ENCODE measurements around the gene TMEM9.
A peak's percentile ranks its signal among the peaks of the same experiment; 100 is the strongest.

The TMEM9 gene

DNA sequence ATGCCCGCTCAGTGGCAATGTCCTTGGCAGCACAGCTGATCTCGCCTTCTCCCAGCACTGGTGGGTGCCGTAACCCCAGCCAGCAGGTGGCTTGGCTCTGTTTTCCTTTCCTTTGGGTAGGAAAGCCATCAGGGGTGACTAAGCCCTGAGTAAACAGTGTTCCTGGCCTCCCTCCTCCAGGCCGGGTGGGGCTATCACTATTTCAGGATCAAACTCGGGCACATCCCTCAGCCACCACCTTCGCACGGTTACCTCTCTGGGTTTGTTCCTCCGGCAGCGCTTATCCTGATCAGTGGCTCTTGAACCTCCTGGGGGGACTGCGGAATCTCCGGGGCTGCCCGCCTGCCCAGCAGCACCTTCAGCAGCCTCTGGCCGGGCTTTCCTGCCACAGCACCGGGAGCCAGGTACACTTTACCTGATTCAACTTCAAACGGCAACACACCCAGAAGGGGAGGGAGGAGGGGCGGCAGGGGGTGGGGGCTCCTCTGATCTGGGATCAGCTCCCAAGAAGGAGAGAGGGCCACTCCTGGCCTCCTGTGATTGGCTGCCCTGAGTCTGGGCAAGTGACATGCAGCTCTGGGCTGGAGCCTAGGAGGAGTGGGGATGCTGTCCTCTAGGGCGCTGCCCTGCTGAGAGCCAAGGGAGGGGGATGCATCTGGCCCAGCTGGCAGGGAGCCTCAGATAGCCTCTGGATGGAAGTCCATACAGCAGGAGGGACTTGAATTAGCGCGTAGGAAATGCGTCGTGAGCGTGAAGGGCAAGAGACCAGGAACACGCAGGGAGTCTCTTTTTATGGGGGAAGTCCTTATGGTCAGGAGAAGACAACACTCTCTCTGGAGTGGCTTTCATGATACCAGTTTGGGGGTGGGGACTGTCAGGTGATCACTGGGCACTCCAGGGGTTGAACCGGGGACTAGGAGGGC, 27.2 kb downstream of the TMEM9 start, which contains the start of gene ASCL5:
TSS of gene ASCL5 (minus strand) at position 353 of the 923 bp plus-strand sequence. CDS start 11,812 bp downstream, outside the sequence.
- FAIRE-seq (no peak), DNase-seq (ENCODE audit: insufficient read length, low spot score) (no peak)
- TF ChIP-seq PAX5 (IDR thresholded peaks at IDR 0.05; ENCODE audit: insufficient read depth, low read length, severe bottlenecking) (no peak), SPI1 (IDR thresholded peaks at IDR 0.05; ENCODE audit: low read depth, low read length) (no peak), TAF1 (IDR thresholded peaks at IDR 0.05; ENCODE audit: low read depth, low read length) (no peak), POLR2AphosphoS5 (IDR thresholded peaks at IDR 0.05; ENCODE audit: low read depth, low read length) (no peak), POU2F2 (IDR thresholded peaks at IDR 0.05; ENCODE audit: low read depth, low read length) (no peak), POLR2A (IDR thresholded peaks at IDR 0.05; ENCODE audit: low read depth, low read length) (no peak)

DNA sequence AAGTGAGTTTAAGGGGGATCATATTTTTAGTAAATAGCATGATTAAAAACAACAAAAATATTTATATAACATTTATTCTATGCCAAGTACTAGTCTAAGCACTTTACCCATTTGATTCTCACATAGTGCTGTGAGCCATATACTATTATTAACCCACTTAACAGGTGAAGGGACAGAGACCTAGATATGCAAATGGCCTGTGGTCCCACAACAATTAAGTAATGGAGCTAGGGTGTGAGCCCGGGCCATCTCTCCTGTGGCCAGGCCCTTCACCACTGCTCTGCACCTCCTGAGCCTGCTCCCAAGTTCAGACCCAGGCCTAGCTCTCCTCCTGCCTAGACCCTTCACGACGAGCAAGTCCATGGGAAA, 27.8 kb downstream of the TMEM9 start:
- FAIRE-seq (no peak), DNase-seq (ENCODE audit: insufficient read length, low spot score) (no peak)
- no peak for TF ChIP-seq TAF1 (IDR thresholded peaks at IDR 0.05; ENCODE audit: low read depth, low read length)
- no peak for TF ChIP-seq POU2F2 (IDR thresholded peaks at IDR 0.05; ENCODE audit: low read depth, low read length)
- no peak for TF ChIP-seq POLR2AphosphoS5 (IDR thresholded peaks at IDR 0.05; ENCODE audit: low read depth, low read length)
- no peak for TF ChIP-seq POLR2A (IDR thresholded peaks at IDR 0.05; ENCODE audit: low read depth, low read length)
- TF ChIP-seq SPI1 (IDR thresholded peaks at IDR 0.05; ENCODE audit: low read depth, low read length) = no peak

DNA sequence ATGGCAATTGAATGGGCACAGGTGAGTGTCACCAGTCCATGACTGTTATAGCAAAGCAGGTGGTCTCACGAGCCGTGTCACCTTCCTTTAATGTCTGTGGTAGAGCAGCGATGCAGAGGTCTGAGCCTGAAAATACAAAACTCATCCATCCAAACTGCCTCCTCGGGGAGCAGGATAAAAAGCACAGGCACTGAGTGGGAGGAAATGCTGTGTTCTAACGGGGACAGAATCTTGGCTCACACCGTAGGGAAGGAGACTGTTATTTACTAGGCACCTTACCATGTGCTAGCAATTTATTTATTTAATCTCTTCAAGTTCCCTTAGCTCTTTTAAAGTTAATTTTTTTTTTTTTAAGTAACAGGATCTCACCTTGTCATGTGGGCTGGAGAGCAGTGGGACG, 28.5 kb downstream of the TMEM9 start:
- DNase-seq (ENCODE audit: insufficient read length, low spot score) (no peak), FAIRE-seq (no peak)
- TF ChIP-seq SPI1 (IDR thresholded peaks at IDR 0.05; ENCODE audit: low read depth, low read length) (no peak), POU2F2 (IDR thresholded peaks at IDR 0.05; ENCODE audit: low read depth, low read length) (no peak), POLR2AphosphoS5 (IDR thresholded peaks at IDR 0.05; ENCODE audit: low read depth, low read length) (no peak), POLR2A (IDR thresholded peaks at IDR 0.05; ENCODE audit: low read depth, low read length) (no peak), PAX5 (IDR thresholded peaks at IDR 0.05; ENCODE audit: insufficient read depth, low read length, severe bottlenecking) (no peak), TAF1 (IDR thresholded peaks at IDR 0.05; ENCODE audit: low read depth, low read length) (no peak)

DNA sequence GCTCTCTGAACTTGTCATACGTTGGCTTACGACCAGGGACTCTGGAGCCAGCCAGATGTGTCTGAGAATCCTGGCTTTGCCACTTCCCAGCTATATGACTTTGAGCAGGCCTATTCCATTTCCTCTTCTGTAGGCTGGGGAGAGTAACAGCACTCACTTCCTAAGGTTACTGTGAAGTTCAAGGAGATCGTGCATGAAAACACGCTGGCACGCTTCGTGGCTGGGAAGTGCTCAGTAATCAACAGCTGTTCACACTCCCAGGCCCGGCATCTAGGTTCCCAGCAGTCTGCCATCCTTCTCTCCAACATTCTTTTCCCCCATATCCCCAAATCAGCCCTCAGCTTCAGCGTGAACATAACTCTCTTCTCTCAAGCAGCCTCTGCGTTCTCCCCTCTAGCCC, 29.3 kb downstream of the TMEM9 start:
- FAIRE-seq = no peak
- DNase-seq (ENCODE audit: insufficient read length, low spot score) = no peak
- TF ChIP-seq POLR2AphosphoS5 (IDR thresholded peaks at IDR 0.05; ENCODE audit: low read depth, low read length) = no peak
- no peak for TF ChIP-seq PAX5 (IDR thresholded peaks at IDR 0.05; ENCODE audit: insufficient read depth, low read length, severe bottlenecking)
- no peak for TF ChIP-seq SPI1 (IDR thresholded peaks at IDR 0.05; ENCODE audit: low read depth, low read length)
- TF ChIP-seq TAF1 (IDR thresholded peaks at IDR 0.05; ENCODE audit: low read depth, low read length) = no peak
- TF ChIP-seq POU2F2 (IDR thresholded peaks at IDR 0.05; ENCODE audit: low read depth, low read length) = no peak

DNA sequence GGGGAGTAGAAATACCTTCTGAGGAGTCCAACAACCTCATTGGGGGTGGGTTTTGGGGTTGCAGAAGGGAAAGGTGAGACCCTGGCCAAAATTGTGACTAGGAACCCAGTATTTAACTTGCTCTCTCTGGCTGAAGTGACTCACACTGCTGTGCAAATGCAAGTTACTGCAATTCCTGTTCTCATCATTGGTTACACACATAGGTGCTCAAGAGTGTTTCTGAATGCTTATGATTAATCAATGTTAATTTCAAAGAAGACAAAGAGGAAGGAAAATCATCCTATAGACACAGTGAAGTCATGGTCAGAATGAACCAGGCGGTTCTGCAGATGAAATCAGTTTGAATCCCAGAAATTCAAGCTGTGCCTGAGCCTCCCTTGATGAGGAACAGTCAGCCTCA, 30.4 kb downstream of the TMEM9 start:
- FAIRE-seq = no peak
- DNase-seq (ENCODE audit: insufficient read length, low spot score) = no peak
- TF ChIP-seq POU2F2 (IDR thresholded peaks at IDR 0.05; ENCODE audit: low read depth, low read length) (no peak), SPI1 (IDR thresholded peaks at IDR 0.05; ENCODE audit: low read depth, low read length) (no peak), PAX5 (IDR thresholded peaks at IDR 0.05; ENCODE audit: insufficient read depth, low read length, severe bottlenecking) (no peak), POLR2AphosphoS5 (IDR thresholded peaks at IDR 0.05; ENCODE audit: low read depth, low read length) (no peak), TAF1 (IDR thresholded peaks at IDR 0.05; ENCODE audit: low read depth, low read length) (no peak), POLR2A (IDR thresholded peaks at IDR 0.05; ENCODE audit: low read depth, low read length) (no peak)

DNA sequence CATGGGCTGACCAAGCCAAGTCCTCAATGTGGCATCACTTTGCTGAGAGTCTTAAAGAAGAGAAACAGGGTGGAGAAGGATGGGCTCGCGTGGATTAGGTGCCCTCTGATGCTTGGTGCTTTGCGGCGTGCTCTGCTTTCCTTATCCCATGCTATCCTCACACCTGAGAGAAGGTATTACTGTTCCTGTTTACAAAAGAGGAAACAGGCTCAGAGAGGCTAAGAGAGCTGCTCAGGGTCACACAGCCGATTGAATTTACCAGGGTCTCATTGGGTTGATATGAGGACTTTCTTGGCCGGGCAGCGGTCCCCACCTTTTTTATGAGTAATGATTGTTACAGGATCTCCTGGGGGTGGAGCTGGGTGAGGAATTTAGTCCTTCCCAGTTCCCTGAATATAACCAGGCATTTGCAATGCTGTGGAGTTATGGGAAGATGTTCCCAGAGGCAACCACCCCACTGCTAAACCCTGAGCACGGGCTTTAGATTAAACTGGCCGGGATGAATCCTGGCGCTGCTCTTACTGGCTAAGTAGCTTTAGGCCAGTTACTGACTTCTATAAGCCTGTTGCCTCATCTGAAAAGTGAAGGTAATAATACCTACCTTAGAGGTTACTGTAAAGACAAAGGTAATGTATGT, 31.8 kb downstream of the TMEM9 start:
- DNase-seq (ENCODE audit: insufficient read length, low spot score) = no peak
- no peak for TF ChIP-seq POLR2AphosphoS5 (IDR thresholded peaks at IDR 0.05; ENCODE audit: low read depth, low read length)
- no peak for TF ChIP-seq POU2F2 (IDR thresholded peaks at IDR 0.05; ENCODE audit: low read depth, low read length)
- TF ChIP-seq POLR2A (IDR thresholded peaks at IDR 0.05; ENCODE audit: low read depth, low read length) = no peak
- TF ChIP-seq PAX5 (IDR thresholded peaks at IDR 0.05; ENCODE audit: insufficient read depth, low read length, severe bottlenecking) = no peak
- TF ChIP-seq SPI1 (IDR thresholded peaks at IDR 0.05; ENCODE audit: low read depth, low read length) = no peak
- no peak for TF ChIP-seq TAF1 (IDR thresholded peaks at IDR 0.05; ENCODE audit: low read depth, low read length)
- FAIRE-seq = no peak

DNA sequence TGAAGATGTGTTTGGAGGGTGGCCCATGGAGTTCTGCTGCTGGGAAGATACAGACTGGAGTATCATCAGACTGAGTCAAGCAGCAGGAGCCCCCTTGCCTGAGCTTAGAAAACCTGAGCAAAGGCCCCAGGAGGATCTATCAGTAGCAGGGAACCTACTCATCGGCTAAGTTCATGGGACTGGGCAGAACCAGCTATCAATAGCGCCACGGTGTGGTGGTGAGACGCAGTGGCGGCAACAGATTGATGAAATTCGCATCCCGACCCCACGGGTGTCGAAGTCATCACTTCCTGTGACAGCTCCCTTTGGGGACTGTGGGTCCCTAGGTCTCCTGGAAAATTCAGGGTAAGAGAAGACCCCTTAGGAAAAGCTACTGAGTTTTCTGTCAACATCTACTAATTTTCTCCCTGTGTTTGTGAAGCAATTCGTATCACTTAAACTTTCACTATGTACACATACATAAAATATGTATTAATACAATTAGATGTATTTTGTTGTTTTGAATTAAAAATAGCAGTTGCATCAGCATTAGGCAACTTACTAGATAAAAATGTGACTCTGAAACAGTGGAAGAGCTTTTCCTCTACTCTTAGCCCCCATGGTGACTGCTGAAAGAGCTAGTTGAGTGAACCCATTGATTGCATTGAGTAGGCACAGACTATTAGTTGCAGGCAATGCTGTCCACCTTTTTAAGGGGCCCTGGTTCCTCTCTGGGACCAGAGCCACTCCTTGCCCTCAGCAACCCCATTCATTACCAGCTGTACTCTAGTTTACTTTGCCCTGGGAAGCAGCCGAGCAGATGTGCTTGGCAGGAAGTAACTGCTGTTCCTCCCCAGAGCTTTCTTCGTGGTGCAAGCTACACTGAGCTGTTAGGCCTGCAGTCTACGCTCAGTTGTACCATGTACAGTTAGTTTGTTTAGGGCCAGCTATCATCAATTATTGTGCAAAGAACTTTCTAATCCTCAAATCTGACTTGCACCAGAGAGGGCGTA, 34.8 kb downstream of the TMEM9 start:
- peak; percentile 82 for FAIRE-seq
- DNase-seq (ENCODE audit: insufficient read length, low spot score) = peak; percentile 63
- TF ChIP-seq TAF1 (IDR thresholded peaks at IDR 0.05; ENCODE audit: low read depth, low read length) = no peak
- TF ChIP-seq PAX5 (IDR thresholded peaks at IDR 0.05; ENCODE audit: insufficient read depth, low read length, severe bottlenecking) = no peak
- no peak for TF ChIP-seq POLR2AphosphoS5 (IDR thresholded peaks at IDR 0.05; ENCODE audit: low read depth, low read length)
- TF ChIP-seq POLR2A (IDR thresholded peaks at IDR 0.05; ENCODE audit: low read depth, low read length) = no peak
- TF ChIP-seq POU2F2 (IDR thresholded peaks at IDR 0.05; ENCODE audit: low read depth, low read length) = no peak
- no peak for TF ChIP-seq SPI1 (IDR thresholded peaks at IDR 0.05; ENCODE audit: low read depth, low read length)

DNA sequence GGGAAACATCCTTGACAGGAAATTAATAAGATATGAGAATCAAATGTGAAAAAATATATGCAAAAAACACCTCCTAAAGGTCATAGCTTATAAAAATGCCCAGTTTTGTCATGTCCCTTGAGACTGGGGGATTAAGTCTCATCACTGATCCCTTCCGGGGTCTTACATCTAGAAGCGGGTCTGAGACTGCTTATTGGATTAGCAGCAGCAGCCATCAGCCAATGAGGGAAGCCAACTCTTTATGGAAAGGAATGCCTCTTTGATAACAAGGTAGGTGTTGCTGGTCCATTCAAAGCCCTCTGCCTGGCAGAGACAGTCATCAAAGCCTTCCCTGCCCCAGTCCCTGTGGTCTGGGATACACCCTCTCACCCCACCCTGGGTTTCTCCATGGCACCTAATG, 38.2 kb downstream of the TMEM9 start:
- no peak for TF ChIP-seq TAF1 (IDR thresholded peaks at IDR 0.05; ENCODE audit: low read depth, low read length)
- no peak for TF ChIP-seq POLR2A (IDR thresholded peaks at IDR 0.05; ENCODE audit: low read depth, low read length)
- TF ChIP-seq PAX5 (IDR thresholded peaks at IDR 0.05; ENCODE audit: insufficient read depth, low read length, severe bottlenecking) = no peak
- no peak for TF ChIP-seq SPI1 (IDR thresholded peaks at IDR 0.05; ENCODE audit: low read depth, low read length)
- no peak for TF ChIP-seq POLR2AphosphoS5 (IDR thresholded peaks at IDR 0.05; ENCODE audit: low read depth, low read length)
- no peak for TF ChIP-seq POU2F2 (IDR thresholded peaks at IDR 0.05; ENCODE audit: low read depth, low read length)
- DNase-seq (ENCODE audit: insufficient read length, low spot score) = no peak
- no peak for FAIRE-seq
